Astrocyte of the spinal cord (primary cell): ENCODE results near the gene ZNF330.
"Not testable (repeated sequence)": the region's sequence is repeated elsewhere in the genome, so short reads cannot be mapped to it uniquely, and the experiment has no call there.

ENCODE experiments used
- DNase-seq: peaks from one replicate; pipeline ENCODE4 v3.0.0; 2011; ENCODE audit warnings: low read depth, low spot score
- H3K4me3 ChIP-seq: 2 replicates; pipeline ENCODE4 v1.5.1; 2011; ENCODE audit warnings: low read depth, mild to moderate bottlenecking, low read length, moderate library complexity
- in situ Hi-C: cut with HindIII; loops from 2 replicates; pipeline ENCODE4 v1.10.0; 2017; ENCODE audit warnings: low sequenced_read_pairs
- TF ChIP-seq, protein P1 (sequence below): IDR thresholded peaks from 2 replicates; pipeline ENCODE4 v1.5.1; 2012; ENCODE audit warnings: low read depth, mild to moderate bottlenecking, low read length, inconsistent platforms

Gene ZNF330

DNA sequence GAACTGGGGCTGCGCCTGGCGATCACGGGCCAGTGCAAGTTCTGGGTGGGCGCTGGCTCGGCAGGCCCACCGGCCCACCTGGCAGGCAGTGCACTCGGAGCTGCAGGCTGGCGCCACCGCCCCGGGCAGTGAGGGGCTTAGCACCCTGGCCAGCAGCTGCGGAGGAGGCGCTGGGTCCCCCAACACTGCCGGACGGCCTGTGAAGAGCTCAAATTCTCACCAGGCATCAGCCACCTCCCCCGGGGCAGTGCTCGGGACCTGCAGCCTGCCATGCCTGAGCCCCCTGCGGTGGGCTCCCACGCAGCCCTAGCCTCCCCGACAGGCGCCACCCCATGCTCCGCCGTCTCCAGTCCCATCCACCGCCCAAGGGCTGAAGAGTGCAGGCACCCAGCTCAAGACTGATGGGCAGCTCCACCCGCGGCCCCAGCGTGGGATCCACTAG lies 7.1 kb upstream of the ZNF330 start:
- in situ Hi-C loops: no loop called here
- TF ChIP-seq, protein P1, sequence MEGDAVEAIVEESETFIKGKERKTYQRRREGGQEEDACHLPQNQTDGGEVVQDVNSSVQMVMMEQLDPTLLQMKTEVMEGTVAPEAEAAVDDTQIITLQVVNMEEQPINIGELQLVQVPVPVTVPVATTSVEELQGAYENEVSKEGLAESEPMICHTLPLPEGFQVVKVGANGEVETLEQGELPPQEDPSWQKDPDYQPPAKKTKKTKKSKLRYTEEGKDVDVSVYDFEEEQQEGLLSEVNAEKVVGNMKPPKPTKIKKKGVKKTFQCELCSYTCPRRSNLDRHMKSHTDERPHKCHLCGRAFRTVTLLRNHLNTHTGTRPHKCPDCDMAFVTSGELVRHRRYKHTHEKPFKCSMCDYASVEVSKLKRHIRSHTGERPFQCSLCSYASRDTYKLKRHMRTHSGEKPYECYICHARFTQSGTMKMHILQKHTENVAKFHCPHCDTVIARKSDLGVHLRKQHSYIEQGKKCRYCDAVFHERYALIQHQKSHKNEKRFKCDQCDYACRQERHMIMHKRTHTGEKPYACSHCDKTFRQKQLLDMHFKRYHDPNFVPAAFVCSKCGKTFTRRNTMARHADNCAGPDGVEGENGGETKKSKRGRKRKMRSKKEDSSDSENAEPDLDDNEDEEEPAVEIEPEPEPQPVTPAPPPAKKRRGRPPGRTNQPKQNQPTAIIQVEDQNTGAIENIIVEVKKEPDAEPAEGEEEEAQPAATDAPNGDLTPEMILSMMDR: no peak
- no peak overlapping the region for H3K4me3 ChIP-seq

DNA sequence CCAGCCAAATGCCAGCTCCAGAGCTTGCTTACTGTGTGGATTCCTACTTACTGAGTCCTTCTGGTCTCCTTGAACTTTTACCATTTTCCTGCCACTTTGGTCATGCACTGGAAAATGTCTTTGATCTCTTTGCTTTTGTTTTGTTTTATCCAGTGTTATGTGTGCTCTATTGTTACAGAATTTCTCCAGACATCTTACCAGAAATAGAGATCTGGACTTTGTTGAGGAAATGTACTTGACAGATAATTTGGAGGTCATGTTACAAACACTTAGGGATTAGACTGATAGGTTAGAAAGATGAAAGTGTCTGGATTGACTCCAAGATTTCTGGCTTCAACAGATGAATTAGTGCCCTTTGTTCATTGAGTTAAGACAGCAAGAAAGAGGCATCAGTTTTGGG lies 5.7 kb upstream of the ZNF330 start:
- in situ Hi-C loops: no loop called here
- TF ChIP-seq, protein P1: no peak
- no peak overlapping the region for H3K4me3 ChIP-seq
- no peak for DNase-seq

More for the DNA sequence above, 7.1 kb upstream of the ZNF330 start:
- DNase-seq: no peak

DNA sequence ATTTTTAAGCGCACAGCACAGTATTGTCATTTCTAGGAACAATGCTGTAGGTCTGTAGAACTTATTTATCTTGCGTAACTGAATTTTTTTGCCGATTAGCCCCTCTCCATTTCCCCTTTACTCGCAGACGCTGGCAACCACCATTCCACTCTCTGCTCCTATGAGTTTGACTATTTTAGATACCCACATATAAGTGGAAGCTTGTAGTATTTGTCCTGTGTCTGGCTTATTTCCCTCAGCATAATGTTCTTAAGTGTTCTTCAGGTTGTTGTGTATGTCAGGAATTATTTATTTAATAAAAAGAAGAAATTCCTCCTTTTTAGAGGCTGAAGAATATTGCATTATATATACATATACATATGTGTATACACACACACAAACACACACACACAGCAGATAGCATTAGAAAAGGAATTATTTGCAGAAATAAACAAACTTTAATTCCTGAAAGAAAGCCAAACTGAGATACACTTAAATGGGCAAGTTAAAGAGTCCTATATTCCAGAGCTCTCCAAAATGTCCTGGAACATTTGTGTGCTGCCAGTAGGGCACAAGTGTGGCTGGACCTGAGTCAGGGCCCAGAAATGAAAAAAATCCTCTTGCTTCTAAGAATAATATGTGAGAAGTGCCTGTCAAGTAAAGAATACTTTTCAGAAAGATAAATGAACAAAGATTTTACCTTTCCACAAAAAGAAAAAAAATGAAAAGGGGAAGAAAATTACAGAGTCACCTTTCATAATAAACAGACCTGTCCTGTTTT lies 4.5 kb upstream of the ZNF330 start:
- H3K4me3 ChIP-seq: no peak overlapping the region
- no peak for DNase-seq
- in situ Hi-C loops: no loop called here
- TF ChIP-seq, protein P1: no peak

DNA sequence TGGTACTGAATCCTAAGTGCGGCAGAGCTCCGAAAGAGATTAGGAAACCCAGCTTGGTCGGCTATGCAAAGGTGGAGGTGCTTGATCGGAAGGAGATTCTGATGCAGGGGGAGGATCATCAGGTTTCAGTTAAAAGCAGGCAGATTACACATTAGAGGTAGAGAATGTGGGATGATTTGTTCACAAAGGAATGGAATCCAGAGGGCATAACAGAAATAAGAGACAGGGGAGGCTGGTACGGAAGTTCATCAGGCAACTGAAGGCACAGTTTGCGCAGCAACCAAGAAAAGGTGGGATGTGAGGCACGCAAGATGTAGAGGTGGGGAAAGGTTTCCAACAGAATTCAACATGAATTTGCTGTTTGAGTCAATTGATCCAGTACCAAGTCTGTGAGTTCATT lies 424 bp upstream of the ZNF330 start:
- TF ChIP-seq, protein P1: no peak
- peak overlapping the region; percentile 90 for H3K4me3 ChIP-seq
- no peak for DNase-seq
- in situ Hi-C loops: no loop called here

DNA sequence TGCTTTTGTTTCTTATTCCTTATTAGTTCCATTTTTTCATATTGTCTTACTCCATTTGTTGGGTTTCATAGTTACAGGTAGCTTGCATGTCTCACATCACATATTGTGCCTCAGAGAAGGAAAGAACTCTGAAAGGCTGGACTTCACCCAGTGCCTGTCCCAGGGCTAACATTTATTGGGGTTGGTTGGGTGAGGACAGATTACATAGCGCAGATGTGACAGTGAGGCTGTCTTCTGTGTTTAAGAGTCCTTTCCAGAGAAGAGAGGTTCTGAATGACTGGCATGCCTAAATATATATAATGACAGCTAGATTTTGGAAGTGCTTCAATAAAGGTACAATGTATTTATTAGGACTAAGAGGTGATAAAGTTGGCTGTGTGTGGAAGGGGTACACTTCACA lies 2.7 kb downstream of the ZNF330 start:
- no peak for DNase-seq
- TF ChIP-seq, protein P1: no peak
- no peak overlapping the region for H3K4me3 ChIP-seq
- in situ Hi-C loops: no loop called here

DNA sequence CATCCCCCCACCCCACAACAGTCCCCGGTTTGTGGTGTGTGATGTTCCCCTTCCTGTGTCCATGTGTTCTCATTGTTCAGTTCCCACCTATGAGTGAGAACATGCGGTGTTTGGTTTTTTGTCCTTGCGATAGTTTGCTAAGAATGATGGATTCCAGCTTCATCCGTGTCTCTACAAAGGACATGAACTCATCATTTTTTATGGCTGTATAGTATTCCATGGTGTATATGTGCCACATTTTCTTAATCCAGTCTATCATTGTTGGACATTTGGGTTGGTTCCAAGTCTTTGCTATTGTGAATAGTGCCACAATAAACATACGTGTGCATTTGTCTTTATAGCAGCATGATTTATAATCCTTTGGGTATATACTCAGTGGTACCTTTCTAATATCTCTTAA lies 6.6 kb downstream of the ZNF330 start:
- H3K4me3 ChIP-seq, in situ Hi-C loops: not testable (repeated sequence)

DNA sequence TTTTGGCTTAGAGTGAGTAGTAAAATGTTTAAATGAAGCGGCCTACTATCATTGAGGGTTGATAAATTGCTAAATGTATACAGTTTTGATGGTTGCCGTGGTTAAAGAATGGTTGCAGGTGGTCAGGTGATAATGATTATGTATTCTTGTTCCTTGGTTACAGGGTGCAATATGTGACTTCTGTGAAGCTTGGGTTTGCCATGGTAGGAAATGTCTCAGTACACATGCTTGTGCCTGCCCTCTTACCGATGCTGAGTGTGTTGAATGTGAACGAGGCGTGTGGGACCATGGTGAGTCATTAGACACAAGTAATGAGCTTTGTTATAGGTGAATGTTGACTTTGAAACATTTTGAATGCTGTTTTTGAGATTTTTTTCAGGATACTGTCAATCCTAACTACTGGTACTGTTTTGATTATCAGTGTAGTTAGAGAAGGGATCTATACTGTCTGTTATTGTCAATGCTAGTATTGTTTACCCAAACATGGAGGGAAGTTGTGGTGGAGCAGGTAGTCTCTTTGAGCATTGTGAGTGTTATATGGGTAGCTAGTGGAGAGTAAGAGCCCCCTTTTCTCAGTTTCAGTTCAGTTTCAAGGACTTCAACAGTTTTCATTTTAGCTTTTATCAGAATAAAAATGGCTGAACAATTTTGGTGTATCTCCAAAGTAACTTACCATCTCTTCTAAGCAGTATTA lies 8.9 kb downstream of the ZNF330 start:
- no peak for DNase-seq
- in situ Hi-C loops: no loop called here
- TF ChIP-seq, protein P1: no peak
- H3K4me3 ChIP-seq: no peak overlapping the region

More for the DNA sequence above, 6.6 kb downstream of the ZNF330 start:
- not testable (repeated sequence) for DNase-seq
